SK-N-SH treated with all-trans-retinoic acid at 6 μM for 48 hours (cell line): ENCODE data around the gene SERPINE1.

ENCODE experiments used
- ATAC-seq: fragments of 200-7000 bp; cut with Tn5 transposase; 3 replicates; pipeline ENCODE4 v1.9.1; 2020; ENCODE audit warnings: mild to moderate bottlenecking, moderate library complexity
- ARNTL ChIP-seq: fragments of 450-650 bp; formaldehyde crosslinking; IDR thresholded peaks from 2 replicates; pipeline ENCODE4 v1.5.0; 2020; ENCODE audit warnings: low read depth, mild to moderate bottlenecking, moderate library complexity, borderline replicate concordance
- BACH2 ChIP-seq: fragments of 250-450 bp; sonication (Bioruptor Pico); IDR thresholded peaks from 2 replicates; pipeline ENCODE4 v1.9.0; 2021; ENCODE audit warnings: mild to moderate bottlenecking, borderline replicate concordance
- CREB5 ChIP-seq: fragments of 250-450 bp; sonication (Bioruptor Pico); IDR thresholded peaks from 2 replicates; pipeline ENCODE4 v1.5.1; 2020; ENCODE audit warnings: low read depth, mild to moderate bottlenecking, moderate library complexity
- CSDC2 ChIP-seq: fragments of 250-450 bp; sonication (Bioruptor Pico); IDR thresholded peaks from 2 replicates; pipeline ENCODE4 v1.5.0; 2020; ENCODE audit warnings: mild to moderate bottlenecking, moderate library complexity
- CSRNP3 ChIP-seq: fragments of 250-450 bp; sonication (Bioruptor Pico); IDR thresholded peaks from 2 replicates; pipeline ENCODE4 v1.5.1; 2021; ENCODE audit warnings: mild to moderate bottlenecking, moderate library complexity
- ESRRG ChIP-seq: fragments of 250-450 bp; sonication (Bioruptor Pico); IDR thresholded peaks from 2 replicates; pipeline ENCODE4 v1.6.1; 2021; ENCODE audit warnings: mild to moderate bottlenecking
- GLIS3 ChIP-seq: fragments of 250-450 bp; sonication (Bioruptor Pico); IDR thresholded peaks from 2 replicates; pipeline ENCODE4 v1.5.0; 2020; ENCODE audit warnings: mild to moderate bottlenecking, moderate library complexity
- ISL1 ChIP-seq: fragments of 250-450 bp; sonication (Bioruptor Pico); IDR thresholded peaks from 2 replicates; pipeline ENCODE4 v2.1.2; 2022; ENCODE audit warnings: mild to moderate bottlenecking, moderate library complexity
- OSR1 ChIP-seq: fragments of 250-450 bp; sonication (Bioruptor Pico); IDR thresholded peaks from 2 replicates; pipeline ENCODE4 v1.8.0; 2022; ENCODE audit warnings: moderate library complexity, mild to moderate bottlenecking, inconsistent platforms
- PPARA ChIP-seq: fragments of 250-450 bp; sonication (Bioruptor Pico); IDR thresholded peaks from 2 replicates; pipeline ENCODE4 v1.5.0; 2020; ENCODE audit warnings: mild to moderate bottlenecking, borderline replicate concordance
- RARB ChIP-seq: fragments of 250-450 bp; sonication (Bioruptor Pico); IDR thresholded peaks from 2 replicates; pipeline ENCODE4 v1.8.0; 2021; ENCODE audit warnings: mild to moderate bottlenecking, moderate library complexity
- SNAI2 ChIP-seq: fragments of 250-450 bp; sonication (Bioruptor Pico); IDR thresholded peaks from 2 replicates; pipeline ENCODE4 v1.5.0; 2020; ENCODE audit warnings: mild to moderate bottlenecking, moderate library complexity
- TCF4 ChIP-seq: fragments of 250-450 bp; sonication (Bioruptor Pico); IDR thresholded peaks from 2 replicates; pipeline ENCODE4 v1.8.0; 2021; ENCODE audit warnings: mild to moderate bottlenecking, moderate library complexity, borderline replicate concordance
- TOX ChIP-seq: fragments of 250-450 bp; sonication (Bioruptor Pico); IDR thresholded peaks from 2 replicates; pipeline ENCODE4 v1.8.0; 2021; ENCODE audit warnings: mild to moderate bottlenecking, moderate library complexity, borderline replicate concordance
- ZC3H10 ChIP-seq: fragments of 250-450 bp; sonication (Bioruptor Pico); IDR thresholded peaks from 2 replicates; pipeline ENCODE4 v1.5.1; 2021; ENCODE audit warnings: mild to moderate bottlenecking, moderate library complexity
- ZFP3 ChIP-seq: fragments of 250-450 bp; sonication (Bioruptor Pico); IDR thresholded peaks from 2 replicates; pipeline ENCODE4 v1.5.0; 2020; ENCODE audit warnings: mild to moderate bottlenecking, moderate library complexity
- ZFP30 ChIP-seq: fragments of 450-650 bp; formaldehyde crosslinking; IDR thresholded peaks from 2 replicates; pipeline ENCODE4 v1.5.0; 2022; ENCODE audit warnings: mild to moderate bottlenecking, moderate library complexity
- ZNF565 ChIP-seq: fragments of 450-650 bp; formaldehyde crosslinking; conservative IDR thresholded peaks from 2 replicates; pipeline ENCODE4 v1.5.0; 2020; ENCODE audit warnings: low read depth, mild to moderate bottlenecking, moderate library complexity
- ZNF70 ChIP-seq: fragments of 450-650 bp; formaldehyde crosslinking; IDR thresholded peaks from 2 replicates; pipeline ENCODE4 v1.5.0; 2020; ENCODE audit warnings: mild to moderate bottlenecking, moderate library complexity
- ZNF8 ChIP-seq: fragments of 450-650 bp; formaldehyde crosslinking; IDR thresholded peaks from 2 replicates; pipeline ENCODE4 v1.5.0; 2020; ENCODE audit warnings: mild to moderate bottlenecking, moderate library complexity
- TF ChIP-seq, protein P1 (sequence below): fragments of 250-450 bp; sonication (Bioruptor Pico); IDR thresholded peaks from 2 replicates; pipeline ENCODE4 v1.8.0; 2020; ENCODE audit warnings: mild to moderate bottlenecking, moderate library complexity, borderline replicate concordance
- TF ChIP-seq, protein P2 (sequence below): fragments of 250-450 bp; sonication (Bioruptor Pico); IDR thresholded peaks from 2 replicates; pipeline ENCODE4 v1.5.0; 2020; ENCODE audit warnings: mild to moderate bottlenecking, moderate library complexity

Gene SERPINE1

GRCh38 chr7:101116898-101117297, 10.0 kb upstream of the SERPINE1 start:
- no peak; the same call in 1 of the 3 replicates for ATAC-seq
- TF ChIP-seq GLIS3 (no peak), CREB5 (CRISPR knock-in tag) (no peak), TOX (CRISPR knock-in tag) (no peak), OSR1 (CRISPR knock-in tag) (no peak), ZNF565 (CRISPR knock-in tag) (no peak), ZNF8 (no peak), ZFP30 (CRISPR knock-in tag) (no peak), RARB (CRISPR knock-in tag) (no peak), ZC3H10 (CRISPR knock-in tag) (no peak), ZFP3 (CRISPR knock-in tag) (no peak), TCF4 (CRISPR knock-in tag) (no peak), CSDC2 (no peak), CSRNP3 (no peak), ZNF70 (CRISPR knock-in tag) (no peak), BACH2 (no peak), ARNTL (CRISPR knock-in tag) (no peak), PPARA (CRISPR knock-in tag) (no peak)
- TF ChIP-seq, protein P1, sequence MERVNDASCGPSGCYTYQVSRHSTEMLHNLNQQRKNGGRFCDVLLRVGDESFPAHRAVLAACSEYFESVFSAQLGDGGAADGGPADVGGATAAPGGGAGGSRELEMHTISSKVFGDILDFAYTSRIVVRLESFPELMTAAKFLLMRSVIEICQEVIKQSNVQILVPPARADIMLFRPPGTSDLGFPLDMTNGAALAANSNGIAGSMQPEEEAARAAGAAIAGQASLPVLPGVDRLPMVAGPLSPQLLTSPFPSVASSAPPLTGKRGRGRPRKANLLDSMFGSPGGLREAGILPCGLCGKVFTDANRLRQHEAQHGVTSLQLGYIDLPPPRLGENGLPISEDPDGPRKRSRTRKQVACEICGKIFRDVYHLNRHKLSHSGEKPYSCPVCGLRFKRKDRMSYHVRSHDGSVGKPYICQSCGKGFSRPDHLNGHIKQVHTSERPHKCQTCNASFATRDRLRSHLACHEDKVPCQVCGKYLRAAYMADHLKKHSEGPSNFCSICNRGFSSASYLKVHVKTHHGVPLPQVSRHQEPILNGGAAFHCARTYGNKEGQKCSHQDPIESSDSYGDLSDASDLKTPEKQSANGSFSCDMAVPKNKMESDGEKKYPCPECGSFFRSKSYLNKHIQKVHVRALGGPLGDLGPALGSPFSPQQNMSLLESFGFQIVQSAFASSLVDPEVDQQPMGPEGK, result no peak
- TF ChIP-seq, protein P2, sequence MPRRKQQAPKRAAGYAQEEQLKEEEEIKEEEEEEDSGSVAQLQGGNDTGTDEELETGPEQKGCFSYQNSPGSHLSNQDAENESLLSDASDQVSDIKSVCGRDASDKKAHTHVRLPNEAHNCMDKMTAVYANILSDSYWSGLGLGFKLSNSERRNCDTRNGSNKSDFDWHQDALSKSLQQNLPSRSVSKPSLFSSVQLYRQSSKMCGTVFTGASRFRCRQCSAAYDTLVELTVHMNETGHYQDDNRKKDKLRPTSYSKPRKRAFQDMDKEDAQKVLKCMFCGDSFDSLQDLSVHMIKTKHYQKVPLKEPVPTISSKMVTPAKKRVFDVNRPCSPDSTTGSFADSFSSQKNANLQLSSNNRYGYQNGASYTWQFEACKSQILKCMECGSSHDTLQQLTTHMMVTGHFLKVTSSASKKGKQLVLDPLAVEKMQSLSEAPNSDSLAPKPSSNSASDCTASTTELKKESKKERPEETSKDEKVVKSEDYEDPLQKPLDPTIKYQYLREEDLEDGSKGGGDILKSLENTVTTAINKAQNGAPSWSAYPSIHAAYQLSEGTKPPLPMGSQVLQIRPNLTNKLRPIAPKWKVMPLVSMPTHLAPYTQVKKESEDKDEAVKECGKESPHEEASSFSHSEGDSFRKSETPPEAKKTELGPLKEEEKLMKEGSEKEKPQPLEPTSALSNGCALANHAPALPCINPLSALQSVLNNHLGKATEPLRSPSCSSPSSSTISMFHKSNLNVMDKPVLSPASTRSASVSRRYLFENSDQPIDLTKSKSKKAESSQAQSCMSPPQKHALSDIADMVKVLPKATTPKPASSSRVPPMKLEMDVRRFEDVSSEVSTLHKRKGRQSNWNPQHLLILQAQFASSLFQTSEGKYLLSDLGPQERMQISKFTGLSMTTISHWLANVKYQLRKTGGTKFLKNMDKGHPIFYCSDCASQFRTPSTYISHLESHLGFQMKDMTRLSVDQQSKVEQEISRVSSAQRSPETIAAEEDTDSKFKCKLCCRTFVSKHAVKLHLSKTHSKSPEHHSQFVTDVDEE (CRISPR knock-in tag), result no peak

DNA sequence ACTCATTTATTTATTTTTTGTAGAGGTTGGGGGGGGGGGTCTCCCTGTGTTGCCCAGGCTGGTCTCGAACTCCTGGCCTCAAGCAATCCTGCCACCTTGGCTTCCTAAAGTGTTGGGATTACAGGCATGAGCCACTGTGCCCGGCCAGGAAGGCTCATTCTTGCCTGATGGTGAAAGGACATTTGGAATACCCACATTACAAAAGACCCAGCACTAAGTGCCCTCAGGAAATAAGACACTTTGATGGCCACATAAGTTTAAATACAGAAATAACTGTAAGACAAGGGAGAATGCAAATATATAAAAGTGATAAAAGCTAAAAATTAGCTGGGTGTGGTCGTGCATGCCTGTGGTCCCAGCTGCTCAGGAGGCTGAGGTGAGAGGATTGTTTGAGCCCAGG, 8.0 kb upstream of the SERPINE1 start:
- no peak for ATAC-seq
- TF ChIP-seq CREB5 (CRISPR knock-in tag), result no peak
- no peak for TF ChIP-seq PPARA (CRISPR knock-in tag)
- TF ChIP-seq GLIS3, result no peak
- no peak for TF ChIP-seq CSRNP3
- TF ChIP-seq ZNF8, result no peak
- TF ChIP-seq OSR1 (CRISPR knock-in tag), result no peak
- no peak for TF ChIP-seq ISL1
- no peak for TF ChIP-seq BACH2
- TF ChIP-seq ZNF70 (CRISPR knock-in tag), result no peak
- no peak for TF ChIP-seq ZNF565 (CRISPR knock-in tag)
- no peak for TF ChIP-seq ESRRG (CRISPR knock-in tag)
- TF ChIP-seq TOX (CRISPR knock-in tag), result no peak
- TF ChIP-seq, protein P2 (CRISPR knock-in tag), result no peak
- no peak for TF ChIP-seq SNAI2
- TF ChIP-seq, all 23 proteins: peak for 0
